Measurements from ENCODE around the gene ACSBG1.

DNA sequence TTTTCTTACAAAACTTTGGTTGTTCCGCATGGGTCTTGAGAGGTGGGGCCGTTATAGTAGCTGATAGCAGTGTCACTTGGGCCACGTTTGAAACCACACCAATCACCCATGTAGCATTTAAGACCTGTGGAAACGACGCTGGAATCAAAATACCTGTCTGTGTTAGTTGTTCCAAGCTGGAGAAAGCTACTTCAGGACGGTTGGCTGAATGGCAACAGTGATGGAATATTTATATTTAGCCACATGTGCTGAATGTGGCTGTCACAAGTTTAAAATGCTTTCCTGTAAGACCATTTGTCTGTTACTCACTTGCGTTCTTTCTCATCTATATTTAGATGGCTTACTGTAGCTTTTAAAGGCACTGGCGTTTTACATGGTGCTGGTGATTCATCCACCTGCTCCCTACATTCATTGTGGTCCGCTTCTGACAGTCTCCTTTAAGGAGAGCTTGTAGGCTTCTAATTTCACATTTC is 31.4 kb upstream of the ACSBG1 start:
- TF ChIP-seq FOXA1 (IDR thresholded peaks at IDR 0.05): no peak
- no peak for TF ChIP-seq PKNOX1 (IDR thresholded peaks at IDR 0.05)
- TF ChIP-seq TARDBP (IDR thresholded peaks at IDR 0.05): no peak

All from HEK293T (cell line).